B cell (primary cell): ENCODE data around the gene SLC9A9. TPM values are rescaled to one million over a fixed set of nuclear protein-coding genes. Genes with fewer than 3 reads are reported as not detected.
A peak's percentile ranks its signal among the peaks of the same experiment; 100 is the strongest.

Experiments used
- ATAC-seq: fragments of 200-7000 bp; cut with Tn5 transposase; one replicate; pipeline ENCODE4 v1.10.0; 2021; ENCODE audit warnings: low read depth, mild to moderate bottlenecking, moderate number of reproducible peaks, moderate library complexity
- CTCF ChIA-PET: fragments of 350-600 bp; sonication (Branson Sonifier 250); formaldehyde crosslinking; loops from one replicate; lab custom pipeline; 2021; ENCODE audit warnings: antibody characterized with exemption, inconsistent platforms; lab: Charles Lee
- POLR2A ChIA-PET: fragments of 350-600 bp; sonication (Branson Sonifier 250); formaldehyde crosslinking; loops from one replicate; lab custom pipeline; 2021; ENCODE audit warnings: antibody characterized with exemption; lab: Charles Lee
- DNase-seq: peaks from one replicate; pipeline ENCODE4 v3.0.0; 2013
- H2AFZ ChIP-seq: 2 replicates; pipeline ENCODE4 v1.6.1; 2012; ENCODE audit warnings: mild to moderate bottlenecking, low read depth, low read length; ENCODE audit not compliant: insufficient read depth, poor library complexity, severe bottlenecking
- H3K27ac ChIP-seq, 2 donors: 1 replicate in 1 of 2; 2 replicates in 1 of 2; pipeline ENCODE4 v1.5.1; 2012 to 2013; ENCODE audit warnings: low read length in 2 of 2, mild to moderate bottlenecking in 2 of 2, moderate library complexity in 1 of 2
- H3K27me3 ChIP-seq, 4 experiments: fragments of 200-600 bp in 1 of 4; sonication (generic) in 1 of 4; replicated peaks in 1 of 4; 1 replicate in 2 of 4; 2 replicates in 2 of 4; pipeline versions ENCODE4 v1.6.1 to v1.7.0; 2013 to 2016; ENCODE audit warnings: low read length in 3 of 4, mild to moderate bottlenecking in 2 of 4, mixed read lengths in 1 of 4, moderate library complexity in 1 of 4; ENCODE audit not compliant: insufficient read depth in 4 of 4, control insufficient read depth in 3 of 4; ENCODE audit errors: control extremely low read depth in 1 of 4
- H3K36me3 ChIP-seq, 2 experiments: replicated peaks in 1 of 2; 1 replicate in 1 of 2; 2 replicates in 1 of 2; pipeline versions ENCODE4 v1.6.1 to v1.7.1; 2013; ENCODE audit warnings: low read length in 1 of 2; ENCODE audit not compliant: insufficient read depth in 2 of 2, control insufficient read depth in 1 of 2; ENCODE audit errors: control extremely low read depth in 1 of 2, extremely low read depth in 1 of 2
- H3K4me1 ChIP-seq, 2 donors: fragments of 200-600 bp in 1 of 2; sonication (generic) in 1 of 2; 1 replicate in 1 of 2; 2 replicates in 1 of 2; pipeline versions ENCODE4 v1.5.1 to v1.6.1; 2013 to 2017; ENCODE audit warnings: low read length in 2 of 2; ENCODE audit not compliant: control insufficient read depth in 2 of 2, insufficient read depth in 2 of 2
- H3K4me2 ChIP-seq: replicated peaks from 2 replicates; pipeline ENCODE3; 2012; ENCODE audit warnings: mild to moderate bottlenecking, low read depth, low read length; ENCODE audit not compliant: poor library complexity, severe bottlenecking
- H3K4me3 ChIP-seq, 5 experiments: fragments of 200-600 bp in 1 of 5; sonication (generic) in 1 of 5; 1 replicate in 3 of 5; 2 replicates in 2 of 5; pipeline versions ENCODE4 v1.5.1 to v1.7.0; 2011 to 2016; ENCODE audit warnings: low read length in 4 of 5, mild to moderate bottlenecking in 4 of 5, low read depth in 2 of 5, control low read depth in 1 of 5, moderate library complexity in 1 of 5; ENCODE audit not compliant: insufficient read depth in 1 of 5; ENCODE audit errors: control extremely low read depth in 1 of 5, extremely low read depth in 1 of 5
- H3K79me2 ChIP-seq: fragments of 200-600 bp; sonication (generic); one replicate; pipeline ENCODE4 v1.6.0; 2016; ENCODE audit warnings: low read length; ENCODE audit not compliant: control insufficient read depth, insufficient read depth
- H3K9ac ChIP-seq: fragments of 200-600 bp; sonication (generic); 2 replicates; pipeline ENCODE4 v1.6.1; 2017; ENCODE audit warnings: mild to moderate bottlenecking, low read length, moderate library complexity
- H3K9me3 ChIP-seq, 3 donors: one replicate each; pipeline versions ENCODE4 v1.6.1 to v1.7.1; 2013; ENCODE audit warnings: low read length in 2 of 3; ENCODE audit not compliant: control insufficient read depth in 2 of 3, insufficient read depth in 1 of 3; ENCODE audit errors: control extremely low read depth in 1 of 3
- H4K20me1 ChIP-seq: 2 replicates; pipeline ENCODE4 v1.6.0; 2012; ENCODE audit warnings: mild to moderate bottlenecking, low read length; ENCODE audit not compliant: insufficient read depth, control insufficient read depth, poor library complexity, severe bottlenecking
- H3K27ac Mint-ChIP-seq: one replicate; pipeline ENCODE4 v1.8.0; 2021; ENCODE audit warnings: mixed read lengths
- H3K27me3 Mint-ChIP-seq: one replicate; pipeline ENCODE4 v1.8.0; 2021; ENCODE audit warnings: mixed read lengths
- H3K4me1 Mint-ChIP-seq: one replicate; pipeline ENCODE4 v1.8.0; 2021; ENCODE audit warnings: mixed read lengths
- H3K4me3 Mint-ChIP-seq: one replicate; pipeline ENCODE4 v1.8.0; 2021; ENCODE audit warnings: mixed read lengths
- H3K9me3 Mint-ChIP-seq: one replicate; pipeline ENCODE4 v1.8.0; 2022; ENCODE audit warnings: mixed read lengths; ENCODE audit not compliant: insufficient read depth
- CTCF ChIP-seq: fragments of 200-600 bp; IDR thresholded peaks from one replicate; pipeline ENCODE4 v1.8.0; 2022; ENCODE audit warnings: antibody characterized with exemption, mild to moderate bottlenecking
- EZH2 ChIP-seq: IDR thresholded peaks from 2 replicates; pipeline ENCODE4 v1.6.1; 2012; ENCODE audit warnings: borderline replicate concordance, low read depth, mild to moderate bottlenecking, moderate library complexity, low read length; ENCODE audit not compliant: insufficient read depth, poor library complexity, severe bottlenecking
- WGBS: methylation state at CpG from one replicate; pipeline ENCODE4 v1.1.5; 2013; ENCODE audit warnings: missing lambda C conversion rate; ENCODE audit not compliant: insufficient coverage; 5-methylcytosine and 5-hydroxymethylcytosine counted together
- intact Hi-C: fragments of 100-400 bp; cut with micrococcal nuclease; formaldehyde crosslinking; loops from one replicate; pipeline ENCODE4 v1.10.0; 2022
- polyA plus RNA-seq: library from polyadenylated mRNA; depleted of rRNA; stranded (reverse); fragments of >200 nt; gene quantifications from 2 replicates; pipeline ENCODE4 v1.2.3, GENCODE V29; 2012
- total RNA-seq, 2 donors: library from RNA; stranded (reverse); fragments of 120-200 nt in 1 of 2; gene quantifications; 1 replicate in 1 of 2; 2 replicates in 1 of 2; pipeline versions ENCODE4 v1.2.3 to v1.2.4, GENCODE V29; 2013 to 2022

The SLC9A9 gene
- total and polyA plus RNA-seq, 2 donors (not counting 1 experiment from before 2014, with no cell fraction given), result 7.7 to 17.3 TPM

GRCh38 chr3:143538061-143538460, 310.2 kb downstream of the SLC9A9 start:
- no peak overlapping the region for H3K4me2 ChIP-seq
- no peak for ATAC-seq
- no peaks in the 10 kb centered on the region for H3K36me3 ChIP-seq
- no peak for DNase-seq
- TF ChIP-seq CTCF (no peak), EZH2 (no peak)
- CTCF ChIA-PET, result no interaction called here
- Mint-ChIP-seq H3K27ac (peak overlapping the region; percentile 87), H3K27me3 (no peaks in the 10 kb centered on the region), H3K4me1 (peaks cover 46% of the 10 kb centered on the region), H3K9me3 (no peaks in the 10 kb centered on the region), H3K4me3 (no peak overlapping the region)
- peaks cover 0 to 3% (median 0%) of the 10 kb centered on the region in 3 donors for H3K9me3 ChIP-seq
- H3K27me3 ChIP-seq, result no peaks in the 10 kb centered on the region
- H3K9ac ChIP-seq, result no peak overlapping the region
- no peak overlapping the region for H3K27ac ChIP-seq
- H2AFZ ChIP-seq, result no peak overlapping the region
- intact Hi-C loops, result loop anchor here (10.0 kb wide), 1 partner anchor 113 kb away; no protein-coding TSS in a partner anchor
- POLR2A ChIA-PET, result no interaction called here
- no peaks in the 10 kb centered on the region for H4K20me1 ChIP-seq
- WGBS, result no CpG with 5 or more reads among the region's 1 CpG
- no peaks in the 10 kb centered on the region for H3K79me2 ChIP-seq
- H3K4me1 ChIP-seq, result peaks cover 15 to 20% of the 10 kb centered on the region in 2 donors
- H3K4me3 ChIP-seq, result no peak overlapping the region

- ATAC-seq (no peak), DNase-seq (no peak)
- H3K4me1 Mint-ChIP-seq, result peaks cover 53% of the 10 kb centered on the region
- CTCF ChIA-PET, result interaction anchor here (0.9 to 1.2 kb wide), 3 partner anchors 14 to 138 kb away, joined by 3 read pairs; no protein-coding TSS in a partner anchor
- Histone ChIP-seq H2AFZ (peak overlapping the region; percentile 35), H4K20me1 (no peaks in the 10 kb centered on the region), H3K4me1 (peaks cover 15 to 20% of the 10 kb centered on the region in 2 donors), H3K79me2 (no peaks in the 10 kb centered on the region), H3K27me3 (no peaks in the 10 kb centered on the region), H3K9me3 (peaks cover 0 to 3% (median 0%) of the 10 kb centered on the region in 3 donors), H3K9ac (peak overlapping the region; percentile 45), H3K36me3 (no peaks in the 10 kb centered on the region), H3K27ac (peak overlapping the region; percentile 71 to 75), H3K4me3 (peak overlapping the region in 1 of 5 experiments; percentile 44), H3K4me2 (peak overlapping the region; percentile 67)
- WGBS, result 100% methylated on average over 2 of the region's 3 CpGs
- H3K27ac Mint-ChIP-seq, result peak overlapping the region; percentile 87
- H3K4me3 Mint-ChIP-seq, result peak overlapping the region; percentile 81
- intact Hi-C loops, result loop anchor here (1.0 to 10.0 kb wide), 2 partner anchors 112 to 137 kb away; no protein-coding TSS in a partner anchor
- H3K27me3 Mint-ChIP-seq, result no peaks in the 10 kb centered on the region
- POLR2A ChIA-PET, result interaction anchor here (0.5 kb wide), 1 partner anchor 422 kb away, joined by 4 read pairs; no protein-coding TSS in a partner anchor
- TF ChIP-seq EZH2, result no peak
- TF ChIP-seq CTCF, result no peak
- H3K9me3 Mint-ChIP-seq, result no peaks in the 10 kb centered on the region
These were observed 311.3 kb downstream of the SLC9A9 start for GRCh38 chr3:143536817-143537535.
